GM12864 (cell line): ENCODE measurements around the gene SMIM24.

Source experiments
- DNase-seq: peaks from one replicate; pipeline ENCODE4 v3.0.0-alpha.2; 2011; ENCODE audit warnings: low read depth
- H3K4me3 ChIP-seq: 2 replicates; pipeline ENCODE4 v1.5.1; 2011; ENCODE audit warnings: mild to moderate bottlenecking, low read depth, low read length, control low read depth
- CTCF ChIP-seq: IDR thresholded peaks from 2 replicates; pipeline ENCODE4 v1.5.1; 2011; ENCODE audit warnings: low read depth, mild to moderate bottlenecking, moderate library complexity, low read length, control low read depth, inconsistent platforms; ENCODE audit errors: missing control alignments

The SMIM24 gene

GRCh38 chr19:3463714-3464586 is 16.4 kb downstream of the SMIM24 start:
- no peak overlapping the region for H3K4me3 ChIP-seq
- DNase-seq: no peak
- TF ChIP-seq CTCF: no peak

- DNase-seq: no peak
- TF ChIP-seq CTCF: no peak
- no peak overlapping the region for H3K4me3 ChIP-seq
Measured at GRCh38 chr19:3462991-3463713, 17.2 kb downstream of the SMIM24 start.

DNA sequence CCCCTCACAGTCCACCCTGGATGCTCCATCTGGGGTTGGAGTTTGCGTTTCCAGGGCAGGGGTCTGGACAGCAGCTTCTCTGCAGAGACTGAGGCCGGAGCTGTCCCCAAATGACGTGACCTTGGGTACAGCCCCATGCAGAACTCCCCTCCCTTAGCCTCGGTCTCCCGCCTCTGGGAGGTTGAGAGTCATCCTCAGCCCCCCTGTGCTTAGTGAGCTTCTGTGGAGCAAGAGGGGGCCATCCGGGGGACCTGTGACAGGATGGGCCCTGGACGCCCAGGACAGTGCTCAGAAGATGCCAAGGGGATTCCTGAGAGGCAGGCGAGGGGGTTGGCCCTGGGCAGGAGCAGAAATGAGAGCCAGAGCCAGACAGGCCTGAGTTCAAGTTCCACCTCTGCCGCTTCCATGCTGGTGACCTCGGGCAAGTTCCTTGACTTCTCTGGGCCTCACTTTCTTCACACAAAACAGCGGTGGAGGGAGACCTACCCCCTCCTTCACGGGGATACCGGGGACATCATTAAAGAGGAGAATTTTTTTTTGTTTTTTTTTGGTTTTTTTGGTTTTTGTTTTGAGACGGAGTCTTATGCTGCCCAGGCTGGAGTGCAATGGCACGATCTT is 20.3 kb downstream of the SMIM24 start:
- TF ChIP-seq CTCF: no peak
- H3K4me3 ChIP-seq: no peak overlapping the region
- no peak for DNase-seq

GRCh38 chr19:3459089-3459881 is 21.0 kb downstream of the SMIM24 start:
- TF ChIP-seq CTCF: no peak
- no peak overlapping the region for H3K4me3 ChIP-seq
- DNase-seq: no peak

- DNase-seq: no peak
- H3K4me3 ChIP-seq: no peak overlapping the region
- no peak for TF ChIP-seq CTCF
Measured at GRCh38 chr19:3458229-3459088, 21.9 kb downstream of the SMIM24 start.
